GM12864 (cell line): ENCODE results near the gene NAV3.
A peak's percentile ranks its signal among the peaks of the same experiment; 100 is the strongest.

Experiments used
- DNase-seq: peaks from one replicate; pipeline ENCODE4 v3.0.0-alpha.2; 2011; ENCODE audit warnings: low read depth
- H3K4me3 ChIP-seq: 2 replicates; pipeline ENCODE4 v1.5.1; 2011; ENCODE audit warnings: mild to moderate bottlenecking, low read depth, low read length, control low read depth
- CTCF ChIP-seq: IDR thresholded peaks from 2 replicates; pipeline ENCODE4 v1.5.1; 2011; ENCODE audit warnings: low read depth, mild to moderate bottlenecking, moderate library complexity, low read length, control low read depth, inconsistent platforms; ENCODE audit errors: missing control alignments

The NAV3 gene

DNA sequence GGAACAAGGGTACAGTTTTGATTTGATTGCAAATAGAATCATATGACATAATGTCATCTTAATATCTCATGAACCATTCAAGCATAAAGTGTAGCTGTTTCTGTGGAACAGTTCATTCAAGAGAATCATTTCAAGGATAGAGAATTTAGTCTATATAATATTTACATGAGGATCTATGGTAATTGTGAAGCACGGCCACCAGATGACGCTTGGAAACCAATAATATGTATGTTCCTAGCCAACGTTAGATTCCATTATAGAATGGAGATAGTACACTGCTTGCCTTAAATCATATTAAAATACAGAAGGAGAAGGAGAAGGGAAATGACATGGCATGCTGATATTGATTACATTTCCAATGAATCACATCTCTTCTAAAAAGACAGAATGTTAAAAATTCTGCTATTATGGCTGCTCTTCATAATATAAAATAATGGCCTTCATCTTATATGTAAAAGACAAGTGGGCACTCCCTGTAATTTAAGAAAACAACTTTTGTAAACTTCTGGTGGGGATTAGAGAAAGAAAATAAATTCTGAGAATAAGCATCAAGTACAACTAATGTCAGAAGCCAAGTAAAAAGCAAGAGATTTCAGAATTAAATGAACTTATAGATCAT is 351.0 kb downstream of the NAV3 start:
- TF ChIP-seq CTCF: peak; percentile 40
- no peak for DNase-seq

DNA sequence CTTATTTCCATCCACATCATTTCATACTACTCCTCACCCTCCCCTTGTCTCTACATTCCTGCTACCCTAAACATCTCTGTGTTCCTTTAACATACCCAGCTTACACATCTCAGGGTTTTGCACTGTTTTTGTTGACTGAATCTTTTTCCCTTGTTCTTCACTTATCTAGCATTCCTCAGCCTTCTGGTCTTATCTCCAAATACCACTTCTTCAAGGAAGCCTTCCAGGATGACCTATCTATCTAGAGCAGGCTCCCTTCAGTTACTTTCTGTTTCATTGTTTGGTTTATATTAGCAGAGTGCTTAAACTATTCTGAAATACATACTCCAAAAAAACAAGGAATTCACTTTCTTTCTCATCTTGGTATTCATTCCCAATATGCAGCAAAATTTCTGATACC is 353.1 kb downstream of the NAV3 start:
- DNase-seq: no peak
- H3K4me3 ChIP-seq: no peak overlapping the region
- TF ChIP-seq CTCF: no peak

More for the DNA sequence above, 351.0 kb downstream of the NAV3 start:
- no peak overlapping the region for H3K4me3 ChIP-seq

DNA sequence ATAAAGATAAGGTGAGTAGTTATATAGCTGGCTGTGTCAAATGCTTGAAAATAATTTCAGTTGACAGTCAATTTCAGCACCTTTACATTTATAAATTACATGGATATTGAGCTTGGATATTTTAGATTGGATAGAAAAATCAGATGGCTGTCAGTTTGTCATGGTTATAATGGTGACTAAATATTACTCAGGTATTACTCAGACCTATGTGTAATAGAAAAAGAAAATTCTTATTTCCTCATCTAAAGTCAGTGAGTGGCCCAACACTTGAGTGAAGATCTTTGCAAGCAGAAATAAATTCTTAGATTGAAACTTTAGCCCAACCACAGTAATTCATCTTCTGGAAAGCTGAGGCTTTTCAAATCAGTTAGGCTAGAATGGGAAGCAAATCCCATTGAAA is 354.4 kb downstream of the NAV3 start:
- no peak for TF ChIP-seq CTCF
- no peak overlapping the region for H3K4me3 ChIP-seq
- no peak for DNase-seq

DNA sequence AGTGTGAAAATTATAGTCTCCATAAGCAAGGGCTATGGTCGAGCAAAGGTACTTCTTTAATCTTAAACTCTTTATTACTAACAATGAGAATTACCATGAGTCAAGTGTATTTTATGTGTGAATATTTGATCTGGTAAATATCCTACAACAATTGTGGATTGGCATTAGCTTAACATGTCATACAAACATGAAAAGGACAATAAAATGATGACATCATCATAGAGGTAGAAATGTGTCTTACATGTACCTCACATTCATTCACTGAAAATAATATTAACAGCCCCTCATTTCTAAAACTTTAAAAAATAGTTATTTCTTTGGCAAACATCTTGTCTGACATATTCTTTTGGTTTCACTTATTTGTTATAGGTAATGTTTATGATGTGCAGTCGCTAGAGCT is 355.0 kb downstream of the NAV3 start:
- H3K4me3 ChIP-seq: no peak overlapping the region
- TF ChIP-seq CTCF: no peak
- DNase-seq: no peak

DNA sequence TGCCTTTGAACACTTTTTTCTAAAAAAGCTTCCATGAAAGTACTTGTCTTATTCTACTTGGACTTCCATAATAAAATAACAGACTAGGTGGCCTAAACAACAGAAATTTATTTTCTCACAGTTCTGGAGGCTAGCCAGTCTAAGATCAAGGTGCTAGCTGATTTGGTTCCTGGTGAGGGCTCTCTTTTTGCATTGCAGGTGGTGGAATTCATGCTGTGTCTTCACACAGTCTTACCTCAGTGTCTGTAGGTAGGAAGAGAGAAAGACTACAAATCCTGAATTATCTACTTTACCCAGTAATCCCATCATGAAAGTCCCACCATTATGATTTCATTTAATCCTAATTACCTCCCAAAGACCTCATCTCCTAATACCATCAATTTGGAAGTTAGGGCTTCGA is 356.0 kb downstream of the NAV3 start:
- no peak for TF ChIP-seq CTCF
- no peak overlapping the region for H3K4me3 ChIP-seq
- no peak for DNase-seq

DNA sequence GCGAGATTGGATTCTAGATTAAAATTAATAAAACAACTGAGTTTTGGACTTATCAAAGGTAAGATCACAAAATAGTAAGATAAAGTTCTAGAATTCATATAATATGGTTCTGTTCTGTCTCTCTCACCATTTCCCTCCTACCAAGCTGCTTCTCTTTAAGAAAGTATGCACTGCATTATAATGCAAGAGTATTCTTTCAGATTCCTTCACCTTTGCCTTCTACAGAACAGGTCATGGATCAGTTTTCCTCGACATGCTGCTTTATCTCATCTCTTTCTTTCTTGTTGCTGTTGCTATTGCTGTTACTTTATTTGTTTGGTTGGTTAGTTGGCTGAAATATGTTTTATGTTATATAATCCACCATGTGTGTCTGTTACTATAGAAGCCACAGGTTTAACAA is 357.0 kb downstream of the NAV3 start:
- TF ChIP-seq CTCF: no peak
- no peak overlapping the region for H3K4me3 ChIP-seq
- DNase-seq: no peak

- TF ChIP-seq CTCF: no peak
- DNase-seq: no peak
- H3K4me3 ChIP-seq: no peak overlapping the region
Measured at GRCh38 chr12:78189656-78190055, 359.0 kb downstream of the NAV3 start.
